HEK293 (cell line): ENCODE measurements around the gene GTPBP3.
A peak's percentile ranks its signal among the peaks of the same experiment; 100 is the strongest.

ENCODE experiments used
- ATF2 ChIP-seq: fragments of 450-650 bp; formaldehyde crosslinking; IDR thresholded peaks from 2 replicates; pipeline ENCODE4 v1.5.1; 2016; ENCODE audit warnings: missing biosample characterization, missing genetic modification characterization, low read depth
- BCL11B ChIP-seq: fragments of 450-650 bp; formaldehyde crosslinking; IDR thresholded peaks from 2 replicates; pipeline ENCODE4 v1.5.1; 2016; ENCODE audit warnings: low read depth, missing biosample characterization, missing genetic modification characterization
- EGR2 ChIP-seq: fragments of 450-650 bp; formaldehyde crosslinking; IDR thresholded peaks from 2 replicates; pipeline ENCODE4 v1.5.1; 2016; ENCODE audit warnings: low read depth, missing biosample characterization, missing genetic modification characterization
- GFI1B ChIP-seq: fragments of 450-650 bp; formaldehyde crosslinking; IDR thresholded peaks from 2 replicates; pipeline ENCODE4 v1.5.1; 2016; ENCODE audit warnings: missing biosample characterization, missing genetic modification characterization
- GLIS1 ChIP-seq: fragments of 450-650 bp; formaldehyde crosslinking; IDR thresholded peaks from 2 replicates; pipeline ENCODE4 v1.5.1; 2016; ENCODE audit warnings: missing biosample characterization, missing genetic modification characterization
- KLF10 ChIP-seq: fragments of 450-650 bp; IDR thresholded peaks from 2 replicates; pipeline ENCODE4 v1.5.1; 2018; ENCODE audit warnings: missing biosample characterization, mild to moderate bottlenecking, missing genetic modification characterization
- KLF7 ChIP-seq: fragments of 450-650 bp; formaldehyde crosslinking; IDR thresholded peaks from 2 replicates; pipeline ENCODE4 v1.5.1; 2016; ENCODE audit warnings: missing biosample characterization, missing genetic modification characterization, borderline replicate concordance
- KLF9 ChIP-seq: fragments of 450-650 bp; formaldehyde crosslinking; IDR thresholded peaks from 2 replicates; pipeline ENCODE4 v1.5.1; 2016; ENCODE audit warnings: missing biosample characterization, missing genetic modification characterization, low read depth
- OVOL3 ChIP-seq: fragments of 450-650 bp; formaldehyde crosslinking; IDR thresholded peaks from 2 replicates; pipeline ENCODE4 v1.5.1; 2016; ENCODE audit warnings: missing biosample characterization, missing genetic modification characterization
- PATZ1 ChIP-seq: fragments of 450-650 bp; formaldehyde crosslinking; IDR thresholded peaks from 2 replicates; pipeline ENCODE4 v1.5.1; 2016; ENCODE audit warnings: missing biosample characterization, missing genetic modification characterization
- PRDM1 ChIP-seq: fragments of 450-650 bp; formaldehyde crosslinking; IDR thresholded peaks from 2 replicates; pipeline ENCODE4; 2016; ENCODE audit warnings: missing biosample characterization, missing genetic modification characterization
- SCRT2 ChIP-seq: fragments of 450-650 bp; formaldehyde crosslinking; IDR thresholded peaks from 2 replicates; pipeline ENCODE4 v1.5.1; 2016; ENCODE audit warnings: missing biosample characterization, missing genetic modification characterization
- SP2 ChIP-seq: fragments of 450-650 bp; formaldehyde crosslinking; IDR thresholded peaks from 2 replicates; pipeline ENCODE4 v1.5.1; 2016; ENCODE audit warnings: missing biosample characterization, missing genetic modification characterization
- YY1 ChIP-seq: fragments of 450-650 bp; formaldehyde crosslinking; IDR thresholded peaks from 2 replicates; pipeline ENCODE4 v1.5.1; 2018; ENCODE audit warnings: missing biosample characterization, missing genetic modification characterization
- ZBTB17 ChIP-seq: fragments of 450-650 bp; formaldehyde crosslinking; IDR thresholded peaks from 2 replicates; pipeline ENCODE4 v1.5.1; 2016; ENCODE audit warnings: missing biosample characterization, missing genetic modification characterization
- ZBTB48 ChIP-seq: fragments of 450-650 bp; formaldehyde crosslinking; IDR thresholded peaks from 2 replicates; pipeline ENCODE4 v1.5.1; 2016; ENCODE audit warnings: missing biosample characterization, missing genetic modification characterization
- ZFHX2 ChIP-seq: fragments of 450-650 bp; formaldehyde crosslinking; conservative IDR thresholded peaks from 2 replicates; pipeline ENCODE4 v1.5.1; 2016; ENCODE audit warnings: missing biosample characterization, missing genetic modification characterization
- ZFP41 ChIP-seq: fragments of 450-650 bp; formaldehyde crosslinking; IDR thresholded peaks from 2 replicates; pipeline ENCODE4 v1.5.1; 2016; ENCODE audit warnings: missing biosample characterization, missing genetic modification characterization, borderline replicate concordance
- ZFP69B ChIP-seq: fragments of 450-650 bp; formaldehyde crosslinking; IDR thresholded peaks from 2 replicates; pipeline ENCODE4 v1.5.1; 2016; ENCODE audit warnings: missing biosample characterization, missing genetic modification characterization
- ZNF114 ChIP-seq: fragments of 450-650 bp; formaldehyde crosslinking; IDR thresholded peaks from 2 replicates; pipeline ENCODE4 v1.5.0; 2017; ENCODE audit warnings: missing biosample characterization, missing genetic modification characterization
- ZNF157 ChIP-seq: fragments of 450-650 bp; formaldehyde crosslinking; IDR thresholded peaks from 2 replicates; pipeline ENCODE4 v1.5.1; 2016; ENCODE audit warnings: missing biosample characterization, missing genetic modification characterization
- ZNF274 ChIP-seq, 2 experiments: fragments of 200-500 bp in 1 of 2; fragments of 450-650 bp in 1 of 2; sonication (Bioruptor generic) in 1 of 2; formaldehyde crosslinking in 1 of 2; IDR thresholded peaks; 2 replicates each; pipeline versions ENCODE4 v1.5.1 to v1.6.1; 2014 to 2016; ENCODE audit warnings: borderline replicate concordance in 1 of 2, inconsistent platforms in 1 of 2, low read length in 1 of 2, missing biosample characterization in 1 of 2, missing genetic modification characterization in 1 of 2
- ZNF335 ChIP-seq: fragments of 450-650 bp; formaldehyde crosslinking; conservative IDR thresholded peaks from 2 replicates; pipeline ENCODE4 v1.5.1; 2016; ENCODE audit warnings: missing biosample characterization, missing genetic modification characterization
- ZNF341 ChIP-seq: fragments of 450-650 bp; formaldehyde crosslinking; IDR thresholded peaks from 2 replicates; pipeline ENCODE4; 2016; ENCODE audit warnings: low read depth, missing biosample characterization, missing genetic modification characterization
- ZNF423 ChIP-seq: fragments of 450-650 bp; formaldehyde crosslinking; IDR thresholded peaks from 2 replicates; pipeline ENCODE4 v1.5.1; 2016; ENCODE audit warnings: missing biosample characterization, missing genetic modification characterization
- ZNF488 ChIP-seq: fragments of 450-650 bp; formaldehyde crosslinking; IDR thresholded peaks from 2 replicates; pipeline ENCODE4 v1.5.1; 2016; ENCODE audit warnings: missing biosample characterization, missing genetic modification characterization
- ZNF501 ChIP-seq: fragments of 450-650 bp; formaldehyde crosslinking; IDR thresholded peaks from 2 replicates; pipeline ENCODE4 v1.5.1; 2016; ENCODE audit warnings: missing biosample characterization, missing genetic modification characterization
- ZNF544 ChIP-seq: fragments of 450-650 bp; formaldehyde crosslinking; IDR thresholded peaks from 2 replicates; pipeline ENCODE4 v1.5.0; 2017; ENCODE audit warnings: missing biosample characterization, missing genetic modification characterization
- ZNF548 ChIP-seq: fragments of 450-650 bp; formaldehyde crosslinking; IDR thresholded peaks from 2 replicates; pipeline ENCODE4 v1.5.1; 2016; ENCODE audit warnings: missing biosample characterization, missing genetic modification characterization
- ZNF792 ChIP-seq: fragments of 450-650 bp; formaldehyde crosslinking; IDR thresholded peaks from 2 replicates; pipeline ENCODE4 v1.5.1; 2016; ENCODE audit warnings: missing biosample characterization, missing genetic modification characterization
- ZSCAN23 ChIP-seq: fragments of 450-650 bp; formaldehyde crosslinking; IDR thresholded peaks from 2 replicates; pipeline ENCODE4 v1.5.1; 2016; ENCODE audit warnings: missing biosample characterization, missing genetic modification characterization
- ZSCAN5A ChIP-seq: fragments of 450-650 bp; formaldehyde crosslinking; IDR thresholded peaks from 2 replicates; pipeline ENCODE4 v1.5.1; 2016; ENCODE audit warnings: missing biosample characterization, missing genetic modification characterization
- ZXDB ChIP-seq: fragments of 450-650 bp; formaldehyde crosslinking; IDR thresholded peaks from 2 replicates; pipeline ENCODE4 v1.5.1; 2016; ENCODE audit warnings: missing biosample characterization, missing genetic modification characterization

GTPBP3 gene

GRCh38 chr19:17309198-17309964 is 28.0 kb upstream of the GTPBP3 start, which contains the start of gene DDA1 (continued):
- TF ChIP-seq KLF10 (tag by site-specific recombination) (peak; percentile 93), ZFP41 (no peak), ZFHX2 (tag by site-specific recombination) (peak; percentile 91), ZXDB (tag by site-specific recombination) (no peak; the same call in 1 of the 2 replicates), YY1 (tag by site-specific recombination) (peak; percentile 85), ZSCAN5A (tag by site-specific recombination) (0 out of 2 replicates have a peak, but pooled peaks have one; percentile 44), ZNF114 (no peak), EGR2 (tag by site-specific recombination) (peak; percentile 91), ZNF341 (tag by site-specific recombination) (peak; percentile 61), KLF7 (tag by site-specific recombination) (peak; percentile 90), ZSCAN23 (0 out of 2 replicates have a peak, but pooled peaks have one; percentile 29), ZNF335 (tag by site-specific recombination) (peak; percentile 88), ZNF792 (tag by site-specific recombination) (no peak), GFI1B (tag by site-specific recombination) (no peak), ZNF423 (tag by site-specific recombination) (no peak), ZNF274 (IDR thresholded peaks at IDR 0.05; ENCODE audit: low read length) (no peak), ZNF274 (tag by site-specific recombination; IDR thresholded peaks at IDR 0.05; ENCODE audit: borderline replicate concordance) (no peak), ZBTB48 (peak; percentile 90), ZNF544 (tag by site-specific recombination) (no peak), ATF2 (tag by site-specific recombination) (no peak), GLIS1 (peak; percentile 36; the same call in 1 of the 2 replicates), SP2 (tag by site-specific recombination) (peak; percentile 100), SCRT2 (tag by site-specific recombination) (no peak), ZNF488 (tag by site-specific recombination) (no peak), ZNF157 (tag by site-specific recombination) (no peak), PRDM1 (tag by site-specific recombination) (no peak), ZNF548 (no peak), KLF9 (tag by site-specific recombination) (peak; percentile 85), ZBTB17 (0 out of 2 replicates have a peak, but pooled peaks have one; percentile 24), OVOL3 (tag by site-specific recombination) (no peak), ZNF501 (tag by site-specific recombination) (no peak), BCL11B (peak; percentile 92), ZFP69B (tag by site-specific recombination) (0 out of 2 replicates have a peak, but pooled peaks have one; percentile 14), PATZ1 (tag by site-specific recombination) (peak; percentile 72)
